Loucy (cell line): ENCODE results near the gene KPRP.

Experiments
- EZH2phosphoT487 ChIP-seq: fragments of 200-600 bp; IDR thresholded peaks from 2 replicates; pipeline ENCODE4 v1.6.1; 2018; ENCODE audit warnings: antibody characterized with exemption, mild to moderate bottlenecking, moderate library complexity, borderline replicate concordance
- TF ChIP-seq, protein P1 (sequence below): fragments of 200-600 bp; sonication (generic); conservative IDR thresholded peaks from 2 replicates; pipeline ENCODE4 v1.5.1; 2014; ENCODE audit warnings: mild to moderate bottlenecking, antibody characterized with exemption, low read length

DNA sequence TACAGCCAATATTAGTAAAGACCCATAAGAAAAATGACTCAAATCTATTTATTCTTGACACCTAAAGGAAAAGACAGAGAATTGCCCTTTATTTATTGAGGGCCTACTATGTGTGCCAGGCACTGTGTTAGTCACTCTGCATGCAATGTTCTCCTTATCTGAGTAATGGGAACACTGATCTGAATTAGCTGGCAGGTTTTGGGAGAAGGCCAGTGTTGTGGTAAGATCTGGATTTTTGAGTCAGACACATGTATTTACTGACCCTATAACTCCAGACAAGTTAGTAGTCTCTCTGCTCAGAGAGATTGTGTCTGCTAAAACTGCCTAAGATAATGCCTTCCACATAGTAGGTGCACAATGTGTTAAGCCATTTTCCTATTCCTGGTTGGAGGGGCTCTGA is 32.6 kb upstream of the KPRP start:
- TF ChIP-seq, protein P1, sequence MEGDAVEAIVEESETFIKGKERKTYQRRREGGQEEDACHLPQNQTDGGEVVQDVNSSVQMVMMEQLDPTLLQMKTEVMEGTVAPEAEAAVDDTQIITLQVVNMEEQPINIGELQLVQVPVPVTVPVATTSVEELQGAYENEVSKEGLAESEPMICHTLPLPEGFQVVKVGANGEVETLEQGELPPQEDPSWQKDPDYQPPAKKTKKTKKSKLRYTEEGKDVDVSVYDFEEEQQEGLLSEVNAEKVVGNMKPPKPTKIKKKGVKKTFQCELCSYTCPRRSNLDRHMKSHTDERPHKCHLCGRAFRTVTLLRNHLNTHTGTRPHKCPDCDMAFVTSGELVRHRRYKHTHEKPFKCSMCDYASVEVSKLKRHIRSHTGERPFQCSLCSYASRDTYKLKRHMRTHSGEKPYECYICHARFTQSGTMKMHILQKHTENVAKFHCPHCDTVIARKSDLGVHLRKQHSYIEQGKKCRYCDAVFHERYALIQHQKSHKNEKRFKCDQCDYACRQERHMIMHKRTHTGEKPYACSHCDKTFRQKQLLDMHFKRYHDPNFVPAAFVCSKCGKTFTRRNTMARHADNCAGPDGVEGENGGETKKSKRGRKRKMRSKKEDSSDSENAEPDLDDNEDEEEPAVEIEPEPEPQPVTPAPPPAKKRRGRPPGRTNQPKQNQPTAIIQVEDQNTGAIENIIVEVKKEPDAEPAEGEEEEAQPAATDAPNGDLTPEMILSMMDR = no peak
- no peak for TF ChIP-seq EZH2phosphoT487
